Liver (tissue), 9 donors: ENCODE measurements around the gene CALR. TPM values are rescaled to one million over a fixed set of nuclear protein-coding genes. Genes with fewer than 3 reads are reported as not detected.

Source experiments
- DNase-seq: peaks from one replicate; pipeline ENCODE4 v3.0.0-alpha.2; 2017; ENCODE audit warnings: low spot score
- H3K27ac ChIP-seq, 2 donors: one replicate each; pipeline ENCODE4 v1.7.0; 2013; ENCODE audit warnings: inconsistent platforms in 2 of 2, low read length in 2 of 2, control low read depth in 1 of 2, low read depth in 1 of 2, mild to moderate bottlenecking in 1 of 2
- H3K27me3 ChIP-seq, 4 donors: one replicate each; pipeline versions ENCODE4 v1.6.1 to v1.7.0; 2013; ENCODE audit warnings: low read length in 3 of 4, inconsistent platforms in 1 of 4, mild to moderate bottlenecking in 1 of 4, moderate library complexity in 1 of 4; ENCODE audit not compliant: control insufficient read depth in 4 of 4, insufficient read depth in 4 of 4
- H3K36me3 ChIP-seq, 4 donors: one replicate each; pipeline versions ENCODE4 v1.6.1 to v1.7.0; 2013; ENCODE audit warnings: low read length in 3 of 4, mild to moderate bottlenecking in 3 of 4, low read depth in 1 of 4, moderate library complexity in 1 of 4; ENCODE audit not compliant: control insufficient read depth in 4 of 4, insufficient read depth in 3 of 4
- H3K4me1 ChIP-seq, 4 donors: one replicate each; pipeline versions ENCODE4 v1.6.1 to v1.7.0; 2013; ENCODE audit warnings: low read length in 3 of 4, mild to moderate bottlenecking in 3 of 4, moderate library complexity in 1 of 4; ENCODE audit not compliant: control insufficient read depth in 4 of 4, insufficient read depth in 4 of 4
- H3K4me3 ChIP-seq, 3 donors: one replicate each; pipeline versions ENCODE4 v1.6.1 to v1.7.0; 2013; ENCODE audit warnings: low read length in 3 of 3, control low read depth in 1 of 3, low read depth in 1 of 3, mild to moderate bottlenecking in 1 of 3
- H3K9ac ChIP-seq, 2 donors: one replicate each; pipeline ENCODE4 v1.7.0; 2013; ENCODE audit warnings: low read length in 2 of 2, mild to moderate bottlenecking in 2 of 2, moderate library complexity in 2 of 2, control low read depth in 1 of 2, low read depth in 1 of 2
- H3K9me3 ChIP-seq, 4 donors: one replicate each; pipeline versions ENCODE4 v1.6.1 to v1.7.0; 2013; ENCODE audit warnings: low read length in 3 of 4; ENCODE audit not compliant: control insufficient read depth in 4 of 4
- ATF3 ChIP-seq: IDR thresholded peaks from 2 replicates; pipeline ENCODE4 v1.6.1; 2016; ENCODE audit warnings: antibody characterized with exemption
- CTCF ChIP-seq: fragments of 150-350 bp; IDR thresholded peaks from 2 replicates; pipeline ENCODE4 v1.5.1; 2017; ENCODE audit warnings: improper control_type of control experiment, low read depth, low read length; ENCODE audit not compliant: missing input control
- FOXA1 ChIP-seq: IDR thresholded peaks from 2 replicates; pipeline ENCODE4 v1.6.1; 2016; ENCODE audit warnings: antibody characterized with exemption
- FOXA2 ChIP-seq: IDR thresholded peaks from 2 replicates; pipeline ENCODE4 v1.6.1; 2016; ENCODE audit warnings: antibody characterized with exemption
- GABPA ChIP-seq, 2 donors: IDR thresholded peaks in 1 of 2; conservative IDR thresholded peaks in 1 of 2; 2 replicates each; pipeline ENCODE4 v1.6.1; 2016; ENCODE audit warnings: antibody characterized with exemption in 2 of 2, mild to moderate bottlenecking in 1 of 2, moderate library complexity in 1 of 2
- HNF4A ChIP-seq, 2 donors: conservative IDR thresholded peaks; 2 replicates each; pipeline ENCODE4 v1.6.1; 2016; ENCODE audit warnings: antibody characterized with exemption in 2 of 2, mild to moderate bottlenecking in 2 of 2
- HNF4G ChIP-seq: IDR thresholded peaks from 2 replicates; pipeline ENCODE4 v1.6.1; 2016; ENCODE audit warnings: antibody characterized with exemption
- JUND ChIP-seq, 2 donors: IDR thresholded peaks; 2 replicates each; pipeline ENCODE4 v1.6.1; 2016; ENCODE audit warnings: antibody characterized with exemption in 2 of 2
- MAX ChIP-seq: IDR thresholded peaks from 2 replicates; pipeline ENCODE4 v1.6.1; 2016; ENCODE audit warnings: antibody characterized with exemption
- NR2F2 ChIP-seq: IDR thresholded peaks from 2 replicates; pipeline ENCODE4 v1.6.1; 2016; ENCODE audit warnings: antibody characterized with exemption
- RAD21 ChIP-seq, 2 donors: IDR thresholded peaks; 2 replicates each; pipeline ENCODE4 v1.6.1; 2016; ENCODE audit warnings: antibody characterized with exemption in 2 of 2, mild to moderate bottlenecking in 2 of 2
- RXRA ChIP-seq, 2 donors: IDR thresholded peaks; 2 replicates each; pipeline ENCODE4 v1.6.1; 2017 to 2018; ENCODE audit warnings: antibody characterized with exemption in 2 of 2, mild to moderate bottlenecking in 1 of 2
- SP1 ChIP-seq: IDR thresholded peaks from 2 replicates; pipeline ENCODE4 v1.6.1; 2018; ENCODE audit warnings: antibody characterized with exemption, mild to moderate bottlenecking
- TAF1 ChIP-seq: conservative IDR thresholded peaks from 2 replicates; pipeline ENCODE4 v1.6.1; 2016; ENCODE audit warnings: antibody characterized with exemption, mild to moderate bottlenecking
- YY1 ChIP-seq: IDR thresholded peaks from 2 replicates; pipeline ENCODE4 v1.6.1; 2016; ENCODE audit warnings: antibody characterized with exemption, mild to moderate bottlenecking
- ZBTB33 ChIP-seq: IDR thresholded peaks from 2 replicates; pipeline ENCODE4 v1.6.1; 2016; ENCODE audit warnings: antibody characterized with exemption
- WGBS: extraction: QIAGEN DNeasy Blood & Tissue Kit; methylation state at CpG from one replicate; pipeline ENCODE4 v1.1.7; 2013; 5-methylcytosine and 5-hydroxymethylcytosine counted together
- polyA plus RNA-seq, 2 donors: library from polyadenylated mRNA; stranded (reverse) in 1 of 2; unstranded in 1 of 2; fragments of 200-250 nt in 1 of 2; fragments of >200 nt in 1 of 2; fragmentation: Nextera tagmentation in 1 of 2; extraction: Ambion mirVana in 1 of 2; gene quantifications; one replicate each; pipeline versions ENCODE4 v1.2.1 to v1.2.3, GENCODE V29; 2013 to 2015
- total RNA-seq, 2 donors: library from RNA; depleted of rRNA; stranded (reverse); fragments of >200 nt; gene quantifications; one replicate each; pipeline ENCODE4 v1.2.3, GENCODE V29; 2014
- donor health status: healthy.
- donor health status: healthy.
- donor health status: healthy.
- donor health status: healthy.
- donor health status: healthy.

The CALR gene
- total and polyA plus RNA-seq, 4 donors = 618 to 1,316 (median 1,070) TPM

GRCh38 chr19:12945479-12946091 lies 7.2 kb downstream of the CALR start, which contains the start of gene RAD23A:
RAD23A (plus strand) TSS chr19:12945862; CDS start chr19:12945949, 87 bp downstream.
- WGBS = under 1% methylated on average over 62 of the region's 62 CpGs
- H3K27ac ChIP-seq = peak within 1 kb of the TSS; percentile 67 to 85

GRCh38 chr19:12946092-12946721 lies 7.8 kb downstream of the CALR start:
- H3K27ac ChIP-seq = peak overlapping the region; percentile 67 to 85
- H3K27me3 ChIP-seq = no peaks in the 10 kb centered on the region
- under 1% methylated on average over 40 of the region's 40 CpGs for WGBS
- peaks cover 2 to 33% (median 16%) of the 10 kb centered on the region in 4 donors for H3K4me1 ChIP-seq
- H3K4me3 ChIP-seq = peak overlapping the region; percentile 67 to 92 (median 77)
- peak; percentile 76 for DNase-seq
- peaks cover 15 to 54% (median 46%) of the 10 kb centered on the region in 4 donors for H3K36me3 ChIP-seq
- peak overlapping the region; percentile 36 to 91 for H3K9ac ChIP-seq
- TF ChIP-seq ZBTB33 = peak; percentile 84
- TF ChIP-seq RAD21 (IDR thresholded peaks at IDR 0.05) = peak in 1 of 2 donors; percentile 4
- TF ChIP-seq HNF4G = no peak
- H3K9me3 ChIP-seq = no peaks in the 10 kb centered on the region

More at GRCh38 chr19:12945479-12946091, 7.2 kb downstream of the CALR start, which contains the start of gene RAD23A:
- peaks cover 18 to 54% (median 50%) of the 10 kb centered on the region in 4 donors for H3K36me3 ChIP-seq
- peaks cover 4 to 38% (median 22%) of the 10 kb centered on the region in 4 donors for H3K4me1 ChIP-seq
- H3K9ac ChIP-seq = peak within 1 kb of the TSS; percentile 36 to 91
- H3K9me3 ChIP-seq = no peaks in the 10 kb centered on the region
- peak in 1 of 2 donors; percentile 88 for TF ChIP-seq GABPA (IDR thresholded peaks at IDR 0.05 in 1 of 2, conservative IDR thresholded peaks at IDR 0.05 in 1 of 2)
- peak; percentile 95 for TF ChIP-seq YY1
- no peak for TF ChIP-seq FOXA2
- peak; percentile 57 for TF ChIP-seq MAX
- peak in 1 of 2 donors; percentile 25 for TF ChIP-seq JUND (IDR thresholded peaks at IDR 0.05)
- H3K4me3 ChIP-seq = peak within 1 kb of the TSS; percentile 67 to 92 (median 77)
- no peaks in the 10 kb centered on the region for H3K27me3 ChIP-seq
- peak; percentile 98 for DNase-seq

GRCh38 chr19:12946731-12947496 lies 8.5 kb downstream of the CALR start:
- H3K4me3 ChIP-seq = peak overlapping the region; percentile 67 to 92 (median 77)
- DNase-seq = no peak
- H3K9ac ChIP-seq = peak overlapping the region; percentile 36 to 91
- H3K9me3 ChIP-seq = no peaks in the 10 kb centered on the region
- no peaks in the 10 kb centered on the region for H3K27me3 ChIP-seq
- peak overlapping the region; percentile 67 to 85 for H3K27ac ChIP-seq
- H3K36me3 ChIP-seq = peaks cover 12 to 53% (median 42%) of the 10 kb centered on the region in 4 donors
- peaks cover 2 to 29% (median 16%) of the 10 kb centered on the region in 4 donors for H3K4me1 ChIP-seq
- WGBS = 71% methylated on average over 14 of the region's 14 CpGs
- TF ChIP-seq RXRA (IDR thresholded peaks at IDR 0.05) (no peak), YY1 (no peak), NR2F2 (no peak), CTCF (no peak), ZBTB33 (no peak), RAD21 (IDR thresholded peaks at IDR 0.05) (no peak), GABPA (IDR thresholded peaks at IDR 0.05 in 1 of 2, conservative IDR thresholded peaks at IDR 0.05 in 1 of 2) (no peak), ATF3 (no peak), SP1 (no peak), FOXA2 (no peak), TAF1 (no peak), HNF4G (no peak), FOXA1 (no peak), HNF4A (conservative IDR thresholded peaks at IDR 0.05) (no peak)
